GM21528 (cell line): ENCODE results near the gene HERC5.
A peak's percentile ranks its signal among the peaks of the same experiment; 100 is the strongest.
"Not testable (repeated sequence)": the region's sequence is repeated elsewhere in the genome, so short reads cannot be mapped to it uniquely, and the experiment has no call there.

Experiments
- ATAC-seq: cut with Tn5 transposase; IDR thresholded peaks from one replicate; pipeline ENCODE4 v1.9.1; 2021; ENCODE audit warnings: mild to moderate bottlenecking, moderate library complexity; ENCODE audit not compliant: unreplicated experiment, low FRiP score

HERC5 gene

DNA sequence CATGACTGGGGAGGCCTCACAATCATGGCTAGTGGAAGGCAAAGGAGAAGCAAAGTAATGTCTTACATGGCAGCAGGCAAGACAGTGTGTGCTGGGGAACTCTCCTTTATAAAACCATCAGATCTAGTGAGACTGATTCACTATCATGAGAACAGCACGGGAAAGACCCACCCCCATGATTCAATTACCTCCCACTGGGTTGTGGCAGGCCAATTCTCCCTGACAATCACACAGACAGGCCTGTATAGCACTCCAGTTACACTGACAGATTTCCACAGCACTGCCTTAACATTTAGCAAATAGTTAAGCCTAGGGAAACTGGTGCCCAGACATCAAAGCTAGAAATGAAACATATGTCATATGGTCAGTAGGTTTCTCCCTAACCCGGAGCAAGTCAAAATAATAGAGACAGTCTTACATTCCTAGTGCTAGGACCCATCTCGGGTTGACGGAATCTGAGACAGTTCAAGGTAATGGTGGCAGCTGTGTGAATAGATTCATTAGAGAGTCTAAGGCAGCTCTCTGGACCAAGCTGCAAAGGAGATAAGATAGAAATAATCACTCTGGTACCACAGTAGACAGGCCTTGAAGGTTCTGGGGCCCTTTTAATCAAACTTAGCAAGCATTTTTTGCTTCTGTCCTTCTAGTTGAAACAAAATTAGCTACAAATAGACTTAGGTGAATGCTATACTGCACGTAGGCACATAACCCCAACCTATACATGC lies 9.4 kb upstream of the HERC5 start:
- no peak for ATAC-seq

DNA sequence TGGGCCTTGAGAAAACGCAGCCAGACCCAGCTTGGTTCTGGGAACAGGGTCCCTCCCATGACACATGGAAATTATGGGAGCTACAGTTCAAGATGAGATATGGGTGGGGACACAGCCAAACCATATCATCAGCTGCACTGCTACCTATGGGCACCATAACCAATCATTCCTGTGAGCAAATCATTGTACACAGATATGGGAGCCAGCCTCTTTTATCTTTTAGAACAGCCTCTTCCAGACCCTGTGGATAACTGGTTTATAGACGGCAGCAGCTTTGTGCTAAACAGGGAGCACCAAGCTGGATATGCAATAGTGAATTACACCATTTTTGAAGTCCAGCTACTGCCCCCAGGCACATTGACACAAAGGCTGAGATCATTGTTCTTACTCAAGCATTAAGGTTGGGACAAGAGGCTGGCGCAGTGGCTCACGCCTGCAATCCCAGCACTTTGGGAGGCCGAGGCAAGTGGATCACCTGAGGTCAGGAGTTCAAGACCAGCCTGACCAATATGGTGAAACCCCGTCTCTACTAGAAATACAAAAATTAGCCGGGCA lies 8.6 kb upstream of the HERC5 start:
- ATAC-seq, result not testable (repeated sequence)

DNA sequence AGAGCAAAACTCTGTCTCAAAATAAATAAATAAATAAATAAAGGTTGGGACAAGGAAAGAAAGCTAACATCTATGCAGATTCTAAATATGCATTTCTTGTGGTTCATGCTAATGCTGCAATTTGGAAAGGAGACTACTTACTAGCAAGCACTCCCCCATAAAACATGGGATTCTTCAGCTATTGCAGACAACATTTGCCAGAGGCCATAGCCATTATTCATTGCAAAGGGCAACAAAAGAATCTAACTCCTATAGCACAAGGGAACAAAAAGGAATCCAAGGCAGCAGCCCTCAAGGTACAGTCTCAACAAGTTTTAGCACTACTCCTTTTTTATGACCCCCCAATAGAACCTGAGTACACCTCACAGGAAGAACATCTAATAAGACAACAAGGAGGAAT lies 8.0 kb upstream of the HERC5 start:
- no peak for ATAC-seq

DNA sequence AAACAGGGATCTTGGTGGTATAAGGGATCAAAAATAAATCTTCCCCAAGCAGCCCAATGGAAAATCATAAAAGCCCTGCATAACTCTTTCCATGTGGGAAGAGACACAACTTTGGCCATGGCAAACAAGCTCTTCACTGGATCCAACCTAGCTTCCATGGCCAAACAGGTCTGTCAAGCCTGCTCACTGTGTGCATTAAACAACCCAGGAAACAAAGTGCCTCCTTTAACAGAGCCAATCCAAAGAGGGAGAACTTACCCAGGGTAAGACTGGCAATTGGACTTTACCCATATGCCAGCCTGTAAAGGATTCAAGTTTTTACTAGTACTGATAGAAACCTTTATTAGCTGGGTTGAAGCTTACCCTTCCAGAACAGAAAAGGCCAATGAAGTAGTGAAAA lies 7.6 kb upstream of the HERC5 start:
- ATAC-seq, result no peak

DNA sequence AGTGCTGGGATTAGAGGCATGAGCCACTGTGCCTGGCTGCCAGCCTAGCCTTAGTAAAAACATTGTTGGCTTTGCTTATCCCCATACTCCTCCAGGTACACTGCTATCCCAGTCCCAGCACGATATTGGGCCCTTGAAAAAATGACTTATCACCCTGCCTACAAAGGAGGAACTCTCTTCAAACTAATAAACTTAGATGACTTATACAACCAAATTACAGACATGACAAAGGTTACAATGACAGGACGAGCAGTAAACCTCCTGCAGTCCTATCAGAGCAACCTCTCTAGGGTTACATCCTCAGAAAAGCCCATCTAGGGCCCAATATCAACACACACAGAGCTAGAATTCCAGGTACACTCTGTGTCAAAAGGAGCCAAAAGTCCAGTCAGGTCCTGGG lies 5.7 kb upstream of the HERC5 start:
- ATAC-seq, result no peak

DNA sequence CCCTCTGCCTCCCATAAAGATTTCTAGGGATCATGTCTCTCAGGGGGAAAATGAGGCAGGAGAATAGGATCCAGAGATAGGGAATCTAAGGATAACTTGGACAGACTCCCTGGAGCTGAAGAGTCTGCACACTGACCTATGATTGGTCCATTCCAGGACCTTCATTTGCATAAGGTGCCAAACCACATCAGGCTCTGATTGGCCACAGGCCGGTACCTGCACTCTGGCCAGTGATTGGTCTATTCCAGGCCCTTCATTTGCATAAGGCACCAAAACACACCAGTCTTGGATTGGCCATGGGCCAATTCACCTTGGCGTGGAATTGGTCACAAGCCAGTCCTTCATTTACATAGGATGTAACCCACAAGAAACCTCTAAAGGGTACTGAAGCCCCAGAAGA lies 4.0 kb upstream of the HERC5 start:
- ATAC-seq, result no peak

DNA sequence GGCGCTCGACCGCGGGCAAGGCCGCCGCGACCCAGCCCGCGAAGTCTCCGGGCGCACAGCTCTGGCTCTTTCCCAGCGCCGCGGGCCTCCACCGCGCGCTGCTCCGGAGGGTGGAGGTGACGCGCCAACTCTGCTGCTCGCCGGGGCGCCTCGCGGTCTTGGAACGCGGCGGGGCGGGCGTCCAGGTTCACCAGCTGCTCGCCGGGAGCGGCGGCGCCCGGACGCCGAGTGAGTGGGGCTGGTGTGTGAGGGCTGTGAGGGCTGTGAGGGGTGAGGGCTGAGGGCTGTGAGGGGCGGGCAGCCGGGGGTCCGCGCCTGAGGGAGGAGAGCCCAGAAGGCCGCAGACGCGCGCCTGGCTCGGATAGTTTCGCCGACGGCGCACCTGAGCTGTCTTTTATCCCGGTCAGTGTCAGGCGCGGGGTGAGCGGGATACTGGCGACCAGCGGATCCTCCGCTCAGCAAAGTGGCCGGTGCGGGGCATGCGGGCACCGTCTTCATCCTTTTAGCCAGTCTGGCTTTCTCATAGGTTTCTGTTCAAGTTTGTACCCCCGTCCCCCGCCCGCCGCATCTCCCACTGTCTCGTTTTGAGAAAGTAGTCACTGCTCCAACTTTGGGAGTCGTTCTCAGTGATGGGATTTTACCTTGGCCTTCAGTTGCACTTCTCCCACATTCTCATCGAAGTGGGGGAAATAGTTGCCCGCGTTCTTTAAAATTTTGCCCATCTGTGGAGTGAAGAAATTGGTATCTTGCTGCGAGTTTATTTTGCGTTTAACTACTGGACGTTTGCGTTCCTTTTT lies 586 bp downstream of the HERC5 start:
- peak; percentile 49 for ATAC-seq

DNA sequence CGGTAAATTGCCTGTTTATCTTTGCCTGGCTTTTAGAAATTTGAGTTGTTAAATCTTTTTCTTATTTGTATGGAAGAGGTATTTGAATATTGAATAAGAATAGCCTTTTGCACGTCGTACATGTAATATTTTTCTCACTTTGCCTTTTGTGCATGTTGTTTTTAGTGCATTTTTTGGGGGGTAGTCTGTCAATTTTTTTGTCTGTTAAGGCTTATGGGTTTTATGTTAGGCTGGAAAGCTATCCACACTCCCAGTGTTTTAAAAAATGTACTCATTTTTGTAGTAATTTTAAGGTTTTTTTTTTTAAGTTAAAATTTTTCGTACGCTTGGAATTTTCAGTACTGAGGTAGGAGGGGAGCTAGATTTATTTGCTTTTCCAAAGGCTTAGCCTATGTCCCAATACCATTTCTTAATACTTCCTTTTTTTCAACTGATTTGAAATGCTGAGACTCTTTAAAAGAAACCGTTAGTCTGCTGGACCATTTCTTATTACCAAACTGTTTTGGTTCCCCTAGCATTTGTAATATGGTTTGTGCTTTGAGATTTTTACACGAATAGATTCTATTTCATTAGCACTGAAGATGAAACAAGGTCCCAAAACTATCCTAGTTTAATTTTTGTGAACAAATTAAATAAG lies 1.3 kb downstream of the HERC5 start:
- no peak for ATAC-seq

DNA sequence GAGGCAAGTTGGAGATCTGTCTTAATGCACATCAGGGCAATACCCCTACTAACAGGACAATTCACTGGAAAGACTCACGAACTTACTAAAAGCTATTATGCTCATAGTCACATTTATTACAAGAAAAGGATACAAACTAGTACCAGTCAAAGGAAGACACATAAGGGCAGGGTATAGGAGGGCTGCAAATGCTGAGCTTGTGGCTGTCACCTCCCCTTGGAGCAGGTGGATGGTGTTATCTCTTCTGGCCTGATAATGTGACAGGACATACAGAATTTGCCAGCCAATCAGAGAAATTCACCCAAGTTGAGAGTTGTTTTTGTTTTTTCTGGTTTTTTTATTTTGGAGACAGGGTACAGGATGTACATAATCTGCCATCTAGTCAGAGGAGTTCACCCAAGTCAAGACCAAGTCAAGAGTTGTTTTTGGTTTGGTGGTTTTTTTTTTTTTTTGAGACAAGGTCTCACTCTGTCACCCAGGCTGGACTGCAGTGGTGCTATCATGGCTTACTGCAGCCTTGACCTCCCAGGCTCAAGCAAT lies 8.8 kb downstream of the HERC5 start:
- ATAC-seq, result no peak

DNA sequence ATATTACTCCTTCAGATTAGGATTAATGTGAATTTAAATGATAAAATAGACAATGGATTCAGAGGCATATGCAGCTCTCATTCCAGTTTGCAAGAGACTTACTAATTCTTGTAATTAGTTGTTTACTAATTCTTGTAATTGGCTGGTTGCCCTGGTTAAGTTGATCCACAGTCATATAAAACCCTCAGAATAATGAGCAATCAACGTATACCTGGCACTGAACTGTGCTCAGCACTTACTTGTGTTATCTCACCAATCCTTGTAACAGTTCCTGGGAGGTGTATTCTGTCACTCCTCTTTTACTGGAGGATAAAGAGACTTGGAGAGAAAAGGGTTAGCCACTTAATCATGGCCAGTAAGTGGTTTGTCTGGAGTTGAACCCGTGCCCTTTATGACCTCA lies 10.5 kb downstream of the HERC5 start:
- no peak for ATAC-seq

DNA sequence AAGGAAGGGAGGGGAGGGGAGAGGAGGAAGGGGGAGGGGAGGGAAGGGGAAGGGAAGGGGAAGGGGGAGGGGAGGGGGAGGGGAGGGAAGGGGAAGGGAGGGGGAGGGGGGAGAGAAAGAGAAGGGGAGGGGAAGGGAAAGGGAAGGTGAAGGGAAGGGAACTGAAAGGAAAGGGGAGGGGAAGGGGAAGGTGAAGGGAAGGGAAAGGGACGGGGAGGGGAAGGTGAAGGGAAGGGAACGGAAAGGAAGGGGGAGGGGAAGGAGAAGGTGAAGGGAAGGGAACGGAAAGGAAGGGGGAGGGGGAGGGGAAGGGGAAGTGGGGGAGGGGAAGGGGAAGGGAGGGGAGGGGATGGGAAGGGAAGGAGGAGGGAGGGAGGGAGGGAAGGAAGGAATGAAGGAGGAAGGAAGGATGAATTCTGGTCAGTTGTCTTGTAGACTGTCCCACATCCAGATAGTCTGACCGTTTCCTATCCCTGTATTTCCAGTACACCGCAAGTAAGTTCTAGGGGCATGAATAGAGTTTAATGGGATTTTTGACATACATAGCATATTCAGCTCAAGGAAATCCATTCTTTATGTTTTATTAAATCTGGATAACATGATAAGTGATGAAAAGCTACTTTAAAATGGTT lies 20.4 kb downstream of the HERC5 start:
- no peak for ATAC-seq

DNA sequence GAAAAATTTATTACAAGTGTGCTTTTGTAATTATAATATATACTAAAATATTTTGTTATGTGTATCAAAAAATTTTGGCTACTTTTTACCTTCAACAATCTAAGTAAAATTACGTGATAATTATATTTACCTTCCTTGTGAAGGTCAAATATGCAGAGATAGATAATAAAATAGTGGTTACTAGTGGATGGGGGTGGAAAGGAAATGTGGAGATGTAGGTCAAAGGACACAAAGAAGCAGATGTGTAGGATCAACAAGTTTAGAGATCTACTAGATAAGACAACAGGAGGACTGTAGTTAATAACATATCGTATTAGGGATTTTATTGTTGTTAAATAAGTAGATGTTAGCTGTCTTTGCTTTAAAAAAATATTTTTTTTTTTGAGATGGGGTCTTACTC lies 21.3 kb downstream of the HERC5 start:
- no peak for ATAC-seq

DNA sequence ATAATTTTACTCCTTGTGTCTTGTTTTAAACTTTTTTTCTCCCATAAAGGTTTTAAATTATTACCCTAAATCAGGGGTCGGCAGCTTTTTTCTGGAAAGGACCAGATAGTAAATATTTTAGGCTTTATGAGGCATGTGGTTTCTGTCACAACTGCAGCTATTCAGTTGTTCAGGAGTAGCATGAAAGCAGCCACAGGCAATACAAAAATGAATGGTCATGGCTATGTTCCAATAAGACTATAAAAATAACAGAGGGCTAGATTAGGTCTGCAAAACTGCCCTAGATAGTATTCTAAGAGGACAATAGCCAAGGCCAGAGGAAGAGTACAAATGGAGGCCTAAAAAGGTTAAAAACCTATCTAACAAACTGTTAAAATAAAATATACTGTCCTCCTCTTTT lies 24.6 kb downstream of the HERC5 start:
- no peak for ATAC-seq

DNA sequence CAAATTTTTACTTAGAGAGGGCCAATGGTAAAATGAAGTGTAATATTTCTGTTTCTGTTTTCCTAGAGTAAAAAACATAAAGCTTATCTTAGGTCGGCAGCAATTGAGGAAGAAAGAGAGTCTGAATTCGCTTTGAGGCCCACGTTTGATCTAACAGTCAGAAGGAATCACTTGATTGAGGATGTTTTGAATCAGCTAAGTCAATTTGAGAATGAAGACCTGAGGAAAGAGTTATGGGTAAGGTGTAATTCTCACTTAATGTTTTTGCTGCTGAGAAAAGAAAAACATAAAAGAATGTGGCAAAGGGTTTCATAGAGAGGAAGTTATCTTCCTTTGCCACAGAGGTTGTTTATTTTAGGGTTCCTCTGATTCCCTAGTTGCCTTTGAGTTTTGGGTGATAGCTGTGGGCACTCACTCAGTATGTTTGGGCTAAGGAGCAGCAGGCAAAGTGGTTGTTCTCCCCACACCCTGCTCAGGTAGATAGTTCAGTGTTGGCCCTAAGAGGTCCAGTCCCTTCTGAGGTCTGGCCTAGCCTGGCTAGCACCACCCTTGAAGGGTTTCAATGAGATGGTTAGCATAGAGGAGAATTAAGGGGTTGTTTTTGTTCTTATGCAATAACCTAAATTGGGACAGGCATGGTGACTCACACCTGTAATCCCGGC lies 32.3 kb downstream of the HERC5 start:
- no peak for ATAC-seq

DNA sequence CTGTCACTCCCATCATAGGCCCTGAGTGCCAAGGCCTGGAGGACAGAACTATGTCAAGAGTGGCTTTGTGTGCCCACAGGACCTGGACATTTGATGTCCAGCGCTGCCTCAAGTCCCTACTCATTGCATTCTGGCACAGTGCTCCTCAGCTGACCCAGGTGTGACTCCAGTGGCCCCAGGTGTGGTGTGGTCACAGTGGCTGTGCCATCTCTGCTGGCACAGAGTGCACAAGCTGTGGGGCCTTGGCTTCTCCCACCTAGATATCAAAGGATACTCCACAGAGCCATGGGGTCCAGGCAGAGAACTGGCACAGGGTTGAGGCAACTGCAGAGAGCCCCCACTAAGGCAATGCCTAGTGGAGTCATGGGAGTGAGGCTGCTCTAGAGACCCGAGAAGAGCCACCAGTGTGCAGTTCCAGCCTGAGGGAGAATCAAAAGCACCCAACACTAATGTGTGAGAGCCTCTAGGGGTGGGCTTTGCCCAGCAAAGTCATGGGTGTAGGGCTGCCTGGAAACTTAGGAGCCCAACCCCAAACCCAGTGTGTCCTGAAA lies 41.0 kb downstream of the HERC5 start:
- ATAC-seq, result no peak

DNA sequence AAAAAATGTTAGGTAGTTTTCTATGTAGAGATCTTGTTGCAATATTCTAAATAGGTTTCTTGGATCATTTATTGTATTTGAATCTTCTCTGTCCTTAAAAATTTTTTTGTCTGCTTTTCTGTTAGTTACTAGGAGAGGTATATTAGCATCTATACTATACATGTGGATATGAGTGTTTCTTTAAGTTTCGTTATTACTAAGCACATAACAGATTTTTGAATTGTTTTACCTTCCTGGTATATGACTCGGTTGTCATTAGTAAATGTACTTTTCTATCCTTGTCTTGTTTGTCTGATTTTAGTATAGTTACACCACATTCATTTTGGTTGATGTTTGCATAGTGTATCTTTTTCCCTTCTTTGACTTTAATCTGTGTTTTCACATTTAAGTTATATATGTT lies 46.4 kb downstream of the HERC5 start:
- ATAC-seq, result no peak

DNA sequence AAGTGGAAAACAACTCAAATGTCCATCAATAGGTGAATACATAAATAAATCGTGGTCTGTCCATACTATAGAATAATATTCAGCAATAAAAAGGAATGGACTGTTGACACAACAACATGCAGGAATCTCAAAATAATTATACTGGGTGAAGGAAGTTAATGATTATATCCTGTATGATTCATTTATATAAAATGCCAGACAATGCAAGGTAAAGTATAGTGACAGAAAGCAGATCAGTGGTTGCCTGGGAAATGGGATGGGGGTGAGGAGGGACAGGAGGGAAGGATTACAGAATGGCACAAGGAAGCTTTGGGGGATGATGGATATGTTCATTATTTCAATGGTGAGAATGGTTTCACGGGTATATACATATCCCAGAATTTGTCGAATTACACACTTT lies 54.3 kb downstream of the HERC5 start:
- ATAC-seq, result no peak

DNA sequence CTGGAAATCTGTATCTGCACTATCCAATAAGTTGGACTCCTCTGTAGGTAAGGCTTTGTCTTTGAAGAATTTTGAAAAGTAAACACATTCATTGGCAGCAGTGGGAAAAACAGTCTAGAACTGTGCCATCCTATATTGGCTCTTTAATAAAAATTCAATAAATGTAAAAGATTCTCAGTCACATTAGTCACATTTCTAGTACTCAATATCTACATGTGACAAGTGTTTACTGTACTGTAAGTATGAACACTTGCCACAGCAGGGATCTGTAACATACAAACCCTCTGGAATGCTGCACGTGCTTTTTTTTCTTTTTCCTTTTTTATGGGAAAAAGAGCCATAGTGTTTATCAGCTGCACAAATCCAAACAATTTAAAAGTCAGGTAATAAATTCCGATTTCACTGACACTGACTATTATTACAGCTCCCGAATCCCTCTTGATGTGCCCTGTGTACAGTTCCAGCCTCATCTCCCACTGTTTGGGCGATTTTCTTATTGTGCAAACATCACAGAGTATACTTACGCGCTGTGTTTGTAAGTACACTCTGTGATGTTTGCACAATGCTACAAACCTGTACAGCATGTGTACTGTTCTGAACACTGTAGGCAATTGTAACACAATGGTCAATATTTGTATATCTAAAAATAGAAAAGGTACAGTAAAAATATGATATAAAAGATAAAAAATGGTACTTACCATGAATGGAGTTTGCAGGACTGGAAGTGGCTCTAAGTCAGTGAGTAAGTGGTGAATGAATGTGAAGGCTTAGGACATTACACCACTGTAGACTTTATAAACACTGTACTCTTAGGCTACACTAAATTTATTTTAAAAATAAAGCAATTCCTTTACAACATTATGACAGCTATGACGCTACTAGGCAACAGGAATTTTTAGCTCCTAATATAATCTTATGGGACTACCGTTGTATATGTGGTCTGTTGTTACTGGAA lies 57.9 kb downstream of the HERC5 start:
- ATAC-seq, result no peak

DNA sequence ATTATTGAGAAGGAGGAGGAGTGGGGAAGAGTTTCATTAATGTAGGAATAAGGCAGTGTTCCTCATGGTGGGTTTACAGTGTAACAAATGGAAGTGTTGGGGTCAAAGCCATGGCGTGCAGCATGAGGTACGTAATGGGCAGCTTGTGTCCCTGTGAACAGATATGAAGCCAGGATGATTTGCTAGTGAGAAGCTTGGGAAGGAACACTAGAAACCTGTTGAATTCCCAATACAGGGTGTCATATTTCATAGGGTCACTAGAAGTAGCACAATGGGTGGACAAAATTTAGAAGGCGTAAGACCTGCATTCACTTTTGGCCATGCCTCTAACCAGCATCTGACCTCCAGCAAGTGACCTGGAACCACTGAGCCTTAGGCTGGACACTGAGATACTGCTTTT lies 59.8 kb downstream of the HERC5 start:
- no peak for ATAC-seq
